Loucy (cell line): ENCODE data around the gene CCDC9B.

ENCODE experiments used
- EZH2phosphoT487 ChIP-seq: fragments of 200-600 bp; IDR thresholded peaks from 2 replicates; pipeline ENCODE4 v1.6.1; 2018; ENCODE audit warnings: antibody characterized with exemption, mild to moderate bottlenecking, moderate library complexity, borderline replicate concordance
- TF ChIP-seq, protein P1 (sequence below): fragments of 200-600 bp; sonication (generic); conservative IDR thresholded peaks from 2 replicates; pipeline ENCODE4 v1.5.1; 2014; ENCODE audit warnings: mild to moderate bottlenecking, antibody characterized with exemption, low read length

DNA sequence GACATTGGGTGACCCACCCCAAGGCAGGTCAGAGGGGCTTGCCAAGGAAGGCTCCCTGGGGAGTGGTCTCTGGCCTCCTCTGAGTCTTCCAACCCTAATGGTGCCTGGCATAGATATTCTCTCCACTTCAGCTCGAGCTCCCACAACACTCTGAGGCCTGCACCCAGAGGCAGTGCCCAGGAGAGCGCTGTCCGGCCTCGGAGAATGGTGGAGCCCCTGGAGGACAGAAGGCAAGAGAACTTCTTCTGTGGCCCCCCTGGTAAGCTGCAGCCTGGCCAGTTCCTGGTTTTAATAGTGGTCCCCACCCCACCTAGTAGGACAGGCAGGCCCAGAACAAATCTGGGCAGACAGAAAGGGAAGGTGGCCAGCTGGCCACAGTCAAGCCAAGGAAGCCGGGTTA lies 24.3 kb upstream of the CCDC9B start:
- TF ChIP-seq, protein P1, sequence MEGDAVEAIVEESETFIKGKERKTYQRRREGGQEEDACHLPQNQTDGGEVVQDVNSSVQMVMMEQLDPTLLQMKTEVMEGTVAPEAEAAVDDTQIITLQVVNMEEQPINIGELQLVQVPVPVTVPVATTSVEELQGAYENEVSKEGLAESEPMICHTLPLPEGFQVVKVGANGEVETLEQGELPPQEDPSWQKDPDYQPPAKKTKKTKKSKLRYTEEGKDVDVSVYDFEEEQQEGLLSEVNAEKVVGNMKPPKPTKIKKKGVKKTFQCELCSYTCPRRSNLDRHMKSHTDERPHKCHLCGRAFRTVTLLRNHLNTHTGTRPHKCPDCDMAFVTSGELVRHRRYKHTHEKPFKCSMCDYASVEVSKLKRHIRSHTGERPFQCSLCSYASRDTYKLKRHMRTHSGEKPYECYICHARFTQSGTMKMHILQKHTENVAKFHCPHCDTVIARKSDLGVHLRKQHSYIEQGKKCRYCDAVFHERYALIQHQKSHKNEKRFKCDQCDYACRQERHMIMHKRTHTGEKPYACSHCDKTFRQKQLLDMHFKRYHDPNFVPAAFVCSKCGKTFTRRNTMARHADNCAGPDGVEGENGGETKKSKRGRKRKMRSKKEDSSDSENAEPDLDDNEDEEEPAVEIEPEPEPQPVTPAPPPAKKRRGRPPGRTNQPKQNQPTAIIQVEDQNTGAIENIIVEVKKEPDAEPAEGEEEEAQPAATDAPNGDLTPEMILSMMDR = no peak
- no peak for TF ChIP-seq EZH2phosphoT487
